GM06990 (cell line): ENCODE measurements around the gene CEACAM5.

Source experiments
- DNase-seq: peaks from one replicate; pipeline ENCODE4 v3.0.0-alpha.2; 2011; ENCODE audit not compliant: insufficient read length; ENCODE audit errors: extremely low read depth
- H3K27me3 ChIP-seq: replicated peaks from 2 replicates; pipeline ENCODE4 v1.6.0; 2011; ENCODE audit warnings: low read length; ENCODE audit not compliant: control insufficient read depth, insufficient read depth
- H3K36me3 ChIP-seq: 2 replicates; pipeline ENCODE4 v1.5.1; 2011; ENCODE audit warnings: low read length; ENCODE audit not compliant: control insufficient read depth, insufficient read depth
- H3K4me3 ChIP-seq: replicated peaks from 2 replicates; pipeline ENCODE4 v1.5.1; 2011; ENCODE audit warnings: low read depth, mild to moderate bottlenecking, control low read depth, low read length
- CTCF ChIP-seq: IDR thresholded peaks from 2 replicates; pipeline ENCODE4 v1.5.1; 2011; ENCODE audit warnings: low read length, control low read depth, mild to moderate bottlenecking, inconsistent platforms; ENCODE audit not compliant: insufficient read depth, poor library complexity, severe bottlenecking

The CEACAM5 gene

GRCh38 chr19:41687419-41687818, 21.0 kb upstream of the CEACAM5 start:
- no peak for DNase-seq
- H3K36me3 ChIP-seq = no peaks in the 10 kb centered on the region
- no peak for TF ChIP-seq CTCF
- no peak overlapping the region for H3K4me3 ChIP-seq
- no peaks in the 10 kb centered on the region; the same call in 1 of the 2 replicates for H3K27me3 ChIP-seq

- TF ChIP-seq CTCF = no peak
- Histone ChIP-seq H3K4me3 (no peak within 1 kb of the TSS), H3K36me3 (no peaks in the 10 kb centered on the region), H3K27me3 (no peaks in the 10 kb centered on the region; the same call in 1 of the 2 replicates)
- no peak for DNase-seq
Measured at GRCh38 chr19:41688098-41688497, 20.3 kb upstream of the CEACAM5 start, which contains the start of gene CEACAM7. CEACAM7 (minus strand) TSS chr19:41688270; CDS start chr19:41688165, 105 bp downstream.

- no peak for DNase-seq
- no peaks in the 10 kb centered on the region for H3K36me3 ChIP-seq
- TF ChIP-seq CTCF = no peak
- no peak overlapping the region for H3K4me3 ChIP-seq
- no peaks in the 10 kb centered on the region; the same call in 1 of the 2 replicates for H3K27me3 ChIP-seq
Measured at GRCh38 chr19:41688687-41689086, 19.7 kb upstream of the CEACAM5 start.

GRCh38 chr19:41689993-41690800, 18.2 kb upstream of the CEACAM5 start:
- Histone ChIP-seq H3K36me3 (no peaks in the 10 kb centered on the region), H3K4me3 (no peak overlapping the region), H3K27me3 (peaks cover under 1% of the 10 kb centered on the region; the same call in 1 of the 2 replicates)
- DNase-seq = no peak
- TF ChIP-seq CTCF = no peak

- DNase-seq = no peak
- H3K36me3 ChIP-seq = no peaks in the 10 kb centered on the region
- H3K4me3 ChIP-seq = no peak overlapping the region
- H3K27me3 ChIP-seq = peaks cover 3% of the 10 kb centered on the region; the same call in 1 of the 2 replicates
- TF ChIP-seq CTCF = no peak
Measured at GRCh38 chr19:41690801-41691065, 17.7 kb upstream of the CEACAM5 start.
